Hematopoietic multipotent progenitor cell treated with erythropoietin and hydrocortisone succinate and interleukin-3 and kit ligand, for 15 days (in vitro differentiated cells): ENCODE results near the gene NEK6.

Source experiments
- DNase-seq: peaks from one replicate; pipeline ENCODE4 v3.0.0-alpha.2; 2015; ENCODE audit warnings: low spot score

NEK6 gene

DNA sequence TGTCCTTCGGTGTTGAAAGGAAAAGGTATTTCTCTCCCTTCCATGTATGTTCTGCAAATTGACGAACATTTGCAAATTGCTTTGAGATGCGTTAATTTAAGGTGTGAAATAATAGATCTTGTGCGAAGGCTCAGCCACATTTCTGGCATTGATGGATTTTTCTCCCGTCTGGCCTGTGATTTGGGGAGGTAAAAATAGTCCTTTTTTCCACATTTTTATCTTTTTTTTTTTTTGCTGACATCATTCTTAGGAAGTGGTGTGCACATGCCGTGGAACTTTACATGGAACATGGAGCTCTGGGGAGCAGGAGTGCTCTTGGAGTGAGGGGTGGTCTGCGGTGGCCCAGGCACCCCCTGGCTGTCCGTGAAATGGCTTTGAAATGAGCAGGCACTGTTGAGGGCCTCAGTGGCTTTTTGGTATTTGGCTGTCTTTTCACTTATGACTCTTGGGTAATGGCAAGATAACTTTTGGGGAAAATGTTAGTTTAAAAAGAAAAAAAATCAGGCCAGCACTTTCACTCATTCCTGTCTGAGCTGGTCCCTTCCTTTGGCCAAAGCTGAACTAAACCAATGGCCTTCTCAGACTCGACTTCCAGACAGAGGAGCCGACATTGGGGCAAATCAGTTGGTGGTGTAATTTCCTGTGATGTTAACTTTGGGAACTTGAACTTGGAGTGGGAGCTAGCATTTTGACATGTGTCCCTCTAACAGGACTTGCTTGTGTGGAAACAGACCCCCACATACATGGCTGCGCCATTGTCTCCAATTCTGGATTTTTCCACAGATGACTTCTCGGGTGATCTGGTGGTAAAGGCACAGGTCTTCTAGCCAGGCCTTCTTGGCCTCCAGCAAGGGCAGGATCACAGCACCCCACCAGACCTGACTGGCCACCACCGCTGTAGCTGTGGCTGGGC lies 4.2 kb downstream of the NEK6 start:
- DNase-seq, result no peak

GRCh38 chr9:124262649-124262972 lies 4.9 kb downstream of the NEK6 start:
- DNase-seq, result no peak

- no peak for DNase-seq
Measured at GRCh38 chr9:124263213-124263612, 5.5 kb downstream of the NEK6 start.

DNA sequence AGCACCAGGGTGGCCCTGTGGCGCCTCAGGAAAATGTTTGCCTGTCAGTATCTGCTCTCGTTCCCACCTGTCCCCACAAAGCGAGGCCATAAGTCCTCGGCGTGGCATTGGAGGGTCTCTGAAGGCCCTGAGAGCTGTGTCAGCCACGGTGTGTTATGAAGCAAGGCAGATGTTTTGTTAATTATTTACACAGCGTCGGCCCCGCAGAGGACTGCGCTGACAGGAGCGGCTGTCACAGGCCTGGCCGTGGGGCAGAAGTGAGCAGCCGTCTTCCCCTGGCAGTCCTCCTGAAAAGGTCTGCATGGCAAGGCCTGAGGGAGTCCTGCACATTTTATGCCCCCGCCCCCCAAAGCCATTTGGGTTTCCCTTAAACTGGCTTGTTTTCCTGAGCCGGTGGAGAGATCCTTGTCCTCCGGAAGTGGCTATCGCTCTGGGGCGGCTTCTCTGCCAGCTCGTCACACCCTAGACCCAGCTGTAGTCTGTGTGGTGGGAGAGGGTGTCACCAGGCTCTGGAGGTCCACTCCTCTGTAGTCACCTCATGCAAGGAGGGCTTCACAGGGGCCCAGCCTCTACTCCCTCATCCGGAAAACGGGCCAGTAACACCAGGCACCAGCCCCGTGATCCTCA lies 6.2 kb downstream of the NEK6 start:
- DNase-seq, result no peak

- no peak for DNase-seq
Measured at GRCh38 chr9:124264823-124265233, 7.1 kb downstream of the NEK6 start.

- DNase-seq, result no peak
Measured at GRCh38 chr9:124265551-124265950, 7.8 kb downstream of the NEK6 start.

- no peak for DNase-seq
Measured at GRCh38 chr9:124266139-124266825, 8.5 kb downstream of the NEK6 start.

GRCh38 chr9:124266826-124267201 lies 9.1 kb downstream of the NEK6 start:
- no peak for DNase-seq

- DNase-seq, result no peak
Measured at GRCh38 chr9:124267271-124267807, 9.6 kb downstream of the NEK6 start.

DNA sequence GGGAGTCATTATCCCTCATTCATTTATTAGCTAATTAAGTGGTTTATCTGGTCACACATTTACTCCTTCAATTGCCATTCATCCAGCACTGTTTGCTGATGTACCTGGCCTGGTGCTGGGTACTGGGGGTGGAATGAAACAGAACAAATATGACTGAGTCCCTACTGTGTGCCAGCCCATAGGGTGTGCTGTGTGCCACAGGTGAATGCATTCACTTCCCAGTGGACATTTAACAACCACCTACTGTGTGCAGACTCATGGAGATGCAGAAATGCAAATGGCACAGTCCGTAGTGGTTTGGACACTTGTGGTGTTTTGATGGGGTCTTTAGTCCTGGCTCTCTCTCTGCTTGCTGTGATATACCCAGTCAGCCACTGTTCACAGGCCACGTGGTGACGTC lies 10.5 kb downstream of the NEK6 start:
- no peak for DNase-seq

DNA sequence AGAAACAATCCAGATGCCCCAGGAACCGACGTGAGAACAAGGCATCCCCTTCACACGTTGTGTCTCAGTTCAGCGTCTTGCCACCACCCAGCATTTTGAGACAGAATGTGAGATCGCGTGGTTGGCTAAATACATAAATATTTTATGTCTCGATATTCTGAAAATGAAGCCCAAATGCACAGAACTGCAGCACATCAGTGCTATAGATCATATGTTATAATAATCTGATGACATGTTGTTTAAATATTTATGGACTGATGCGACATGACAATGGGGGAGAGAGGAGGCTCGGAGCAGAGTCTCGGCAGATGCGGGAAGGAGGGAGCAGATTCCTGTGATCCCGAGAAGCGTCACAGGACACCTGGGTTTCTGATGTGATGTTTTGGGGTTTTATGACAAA lies 10.9 kb downstream of the NEK6 start:
- no peak for DNase-seq

DNA sequence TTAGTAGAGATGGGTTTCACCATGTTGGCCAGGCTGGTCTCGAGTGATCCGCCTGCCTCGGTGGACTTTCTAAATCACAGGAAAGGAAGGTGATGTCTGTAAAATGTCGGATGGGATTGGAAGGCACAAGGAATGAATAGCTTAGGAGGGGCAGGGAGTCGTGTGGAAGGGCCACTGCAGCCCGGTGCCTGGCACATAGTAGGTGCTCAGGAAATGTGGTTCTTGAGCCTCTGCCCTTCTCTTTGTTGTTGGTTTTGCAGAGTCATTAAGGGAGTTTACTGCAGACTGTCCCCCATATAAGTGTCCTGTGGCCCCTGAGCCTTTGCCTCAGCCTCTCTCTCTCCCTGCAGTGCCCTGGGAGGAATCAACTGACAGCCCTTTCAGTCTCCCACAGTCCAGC lies 11.8 kb downstream of the NEK6 start:
- DNase-seq, result no peak

DNA sequence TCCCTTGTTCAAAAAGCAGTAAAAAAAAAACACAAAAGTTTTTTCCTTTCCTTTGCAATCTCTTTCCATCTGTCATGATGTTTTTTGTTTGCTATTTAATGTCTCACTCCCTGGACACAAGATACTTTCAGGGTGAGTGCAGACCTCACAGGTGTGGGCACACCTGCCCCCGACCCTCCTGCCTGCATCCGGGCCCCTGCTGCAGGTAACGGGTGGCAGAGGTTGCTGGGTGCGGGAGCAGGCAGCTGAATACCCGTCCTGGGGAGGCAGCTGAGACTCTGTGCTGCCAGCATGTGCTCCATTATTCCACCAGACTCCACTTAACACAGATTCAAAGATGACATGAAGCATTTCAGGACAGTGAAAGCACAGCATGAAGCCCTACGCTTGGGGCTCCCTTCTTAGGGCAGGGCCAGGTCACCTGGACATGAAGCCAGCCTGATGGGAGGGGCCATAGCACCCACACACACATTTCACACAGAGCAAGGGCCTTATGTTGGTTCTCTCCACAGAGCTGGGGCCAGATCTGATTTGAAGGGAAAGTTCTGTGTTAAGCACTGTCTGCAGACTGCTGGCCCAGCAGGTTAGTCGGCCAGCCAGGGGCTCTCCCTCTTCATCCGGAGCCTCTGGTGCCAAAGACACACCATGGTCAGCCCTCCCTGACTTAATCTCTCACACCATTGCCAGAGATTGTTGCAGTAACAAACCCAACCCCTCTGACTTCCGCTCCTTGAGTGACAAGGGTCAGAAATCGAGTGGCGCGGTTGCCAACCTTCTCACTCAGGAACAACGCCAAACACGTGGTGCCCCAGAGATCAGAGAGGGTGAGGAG lies 13.0 kb downstream of the NEK6 start:
- DNase-seq, result no peak

- DNase-seq, result no peak
Measured at GRCh38 chr9:124271660-124272059, 13.9 kb downstream of the NEK6 start.

- DNase-seq, result no peak
Measured at GRCh38 chr9:124272118-124272517, 14.4 kb downstream of the NEK6 start.

DNA sequence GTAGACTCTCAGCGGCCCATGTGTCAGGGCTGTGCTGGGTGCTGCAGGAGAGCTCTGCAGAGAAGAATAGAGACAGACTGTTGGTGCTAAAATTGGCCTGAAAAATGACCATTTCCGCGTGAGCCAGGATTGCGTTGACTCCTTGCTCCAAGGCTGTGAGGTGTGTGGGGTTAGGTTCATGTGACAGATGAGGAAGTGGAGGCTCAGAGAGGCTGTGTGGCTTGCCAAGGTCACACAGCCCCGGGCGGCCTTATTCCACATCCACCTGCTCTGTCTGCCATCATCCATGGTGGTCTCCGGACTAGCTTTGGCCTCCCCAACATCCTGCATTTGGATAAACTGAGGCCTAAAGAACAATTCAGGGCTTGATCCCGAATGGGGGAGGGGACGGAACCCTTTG lies 15.2 kb downstream of the NEK6 start:
- DNase-seq, result no peak

DNA sequence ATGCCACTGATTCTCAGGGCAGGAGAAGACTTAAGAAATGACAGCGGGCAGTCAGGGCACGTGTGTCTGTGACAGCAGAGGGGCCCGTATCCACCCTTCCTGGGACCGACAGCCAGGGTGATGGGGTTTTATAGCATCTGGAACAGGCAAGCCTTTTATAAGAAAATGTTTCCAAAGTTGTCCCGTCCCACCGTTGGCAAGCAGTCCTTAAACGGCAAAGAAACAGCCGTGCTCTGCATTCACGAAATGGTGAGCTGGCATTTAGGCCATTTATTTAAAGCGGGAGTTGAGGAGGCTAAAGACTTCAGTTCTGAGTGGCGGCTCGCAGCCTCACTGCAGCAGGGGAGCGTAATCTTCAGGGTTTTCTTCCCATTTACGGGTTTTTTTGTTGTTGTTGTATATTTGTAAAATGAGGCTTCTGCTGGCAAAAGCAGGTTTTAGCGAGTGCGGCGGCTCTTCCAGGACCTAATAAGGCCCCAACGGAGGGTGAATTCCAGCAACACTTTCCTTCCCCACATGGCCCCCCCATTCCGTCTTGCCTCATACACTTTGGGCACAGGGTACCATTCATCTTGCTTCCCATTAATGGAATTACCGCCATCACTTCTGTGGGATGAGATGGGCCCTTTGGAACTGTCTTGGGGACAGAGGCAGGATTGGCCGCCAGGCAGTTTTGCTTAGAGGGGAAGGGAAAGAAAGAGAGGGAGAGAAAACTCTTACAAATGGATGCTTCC lies 15.8 kb downstream of the NEK6 start:
- DNase-seq, result no peak

- DNase-seq, result no peak
Measured at GRCh38 chr9:124274226-124274625, 16.5 kb downstream of the NEK6 start.

DNA sequence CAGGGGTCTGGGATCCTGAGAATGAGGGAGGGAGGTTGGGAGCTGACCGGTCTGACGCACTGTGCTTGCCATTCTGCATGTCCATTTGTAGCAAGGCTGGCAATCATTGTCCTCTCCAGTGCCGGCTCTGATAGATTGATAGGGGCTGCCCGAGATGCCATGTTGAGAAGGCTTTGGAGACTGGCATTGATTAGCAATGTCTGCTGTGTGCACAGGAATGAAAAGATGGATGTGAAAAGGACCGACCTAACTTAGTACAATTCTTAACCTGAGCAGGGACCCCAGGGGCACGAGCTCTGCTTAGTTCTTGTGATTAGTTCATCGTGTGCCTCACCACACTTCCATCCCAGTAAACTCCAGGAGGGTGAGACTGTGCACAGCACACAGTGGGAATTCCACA lies 17.0 kb downstream of the NEK6 start:
- no peak for DNase-seq

- DNase-seq, result no peak
Measured at GRCh38 chr9:124277420-124277819, 19.7 kb downstream of the NEK6 start.

GRCh38 chr9:124278054-124278540 lies 20.3 kb downstream of the NEK6 start:
- DNase-seq, result no peak
